GM21717 (cell line): ENCODE results near the gene POU3F1.
"Not testable (repeated sequence)": the region's sequence is repeated elsewhere in the genome, so short reads cannot be mapped to it uniquely, and the experiment has no call there.

ENCODE experiments used
- ATAC-seq: cut with Tn5 transposase; IDR thresholded peaks from one replicate; pipeline ENCODE4 v1.9.1; 2021; ENCODE audit warnings: mild to moderate bottlenecking, moderate library complexity; ENCODE audit not compliant: unreplicated experiment

Gene POU3F1

GRCh38 chr1:38050397-38051078 lies 3.9 kb upstream of the POU3F1 start:
- no peak for ATAC-seq

DNA sequence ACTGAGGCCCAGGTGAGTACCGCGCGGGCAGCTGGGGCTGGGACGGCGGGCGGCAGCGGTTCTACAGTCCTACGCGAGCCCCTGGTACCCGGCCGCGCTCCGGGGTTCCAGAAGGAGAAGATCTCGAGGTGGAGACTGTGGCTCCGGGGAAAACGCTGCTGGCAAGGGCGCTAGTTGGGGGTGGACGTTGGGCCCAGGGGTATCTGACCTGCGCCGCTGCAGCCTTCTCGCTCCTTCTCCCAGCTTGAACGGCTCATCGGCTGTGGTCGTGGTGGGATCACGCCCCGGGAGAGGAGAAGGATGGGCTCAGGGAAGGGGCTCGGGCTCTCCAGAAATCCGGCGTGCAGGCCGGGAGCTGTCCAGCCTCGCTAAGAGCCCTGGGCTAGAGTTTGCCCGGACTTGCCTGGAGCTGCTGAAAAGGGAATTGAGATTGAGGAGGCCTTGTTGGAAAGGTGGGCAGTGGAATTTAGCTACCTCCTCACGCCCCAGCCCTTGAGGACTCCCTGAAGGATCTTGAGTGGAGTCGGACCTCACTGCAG lies 1.1 kb upstream of the POU3F1 start:
- no peak for ATAC-seq

- ATAC-seq, result peak; percentile 57
Observed at GRCh38 chr1:38046884-38047602, 450 bp upstream of the POU3F1 start.

DNA sequence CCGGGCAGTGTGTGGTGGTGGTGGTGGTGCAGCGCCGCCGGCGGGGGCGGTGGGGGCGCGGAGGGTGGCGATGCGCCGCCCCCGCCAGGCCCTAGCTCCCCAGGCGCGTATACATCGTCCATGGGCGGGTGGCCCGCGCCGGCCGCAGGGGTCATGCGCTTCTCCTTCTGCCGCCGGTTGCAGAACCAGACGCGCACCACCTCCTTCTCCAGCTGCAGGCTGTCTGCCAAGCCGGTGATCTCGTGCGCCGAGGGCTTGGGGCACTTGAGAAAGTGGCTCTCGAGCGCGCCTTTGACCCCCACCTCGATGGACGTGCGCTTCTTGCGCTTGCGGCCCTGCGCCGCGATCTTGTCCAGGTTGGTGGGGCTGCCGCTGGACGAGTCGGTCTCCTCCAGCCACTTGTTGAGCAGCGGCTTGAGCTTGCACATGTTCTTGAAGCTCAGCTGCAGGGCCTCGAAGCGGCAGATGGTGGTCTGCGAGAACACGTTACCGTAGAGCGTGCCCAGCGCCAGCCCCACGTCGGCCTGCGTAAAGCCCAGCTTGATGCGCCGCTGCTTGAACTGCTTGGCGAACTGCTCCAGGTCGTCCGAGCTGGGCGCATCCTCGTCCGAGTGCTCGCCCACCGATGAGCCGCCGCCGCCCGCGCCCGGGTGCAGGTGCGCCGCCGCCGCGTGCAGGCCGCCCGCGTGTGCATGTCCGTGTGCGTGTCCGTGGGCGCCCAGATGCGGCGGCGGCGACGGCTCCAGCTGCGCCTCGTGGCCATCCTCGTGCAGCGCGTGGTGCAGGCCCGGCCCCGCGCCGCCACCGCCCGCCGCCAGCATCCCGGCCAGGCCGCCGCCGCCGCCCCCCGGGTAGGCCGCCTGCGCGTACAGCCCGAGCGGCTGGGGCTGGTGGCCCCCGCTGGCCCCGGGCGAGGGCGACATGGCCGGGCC lies 926 bp downstream of the POU3F1 start:
- ATAC-seq, result no peak

DNA sequence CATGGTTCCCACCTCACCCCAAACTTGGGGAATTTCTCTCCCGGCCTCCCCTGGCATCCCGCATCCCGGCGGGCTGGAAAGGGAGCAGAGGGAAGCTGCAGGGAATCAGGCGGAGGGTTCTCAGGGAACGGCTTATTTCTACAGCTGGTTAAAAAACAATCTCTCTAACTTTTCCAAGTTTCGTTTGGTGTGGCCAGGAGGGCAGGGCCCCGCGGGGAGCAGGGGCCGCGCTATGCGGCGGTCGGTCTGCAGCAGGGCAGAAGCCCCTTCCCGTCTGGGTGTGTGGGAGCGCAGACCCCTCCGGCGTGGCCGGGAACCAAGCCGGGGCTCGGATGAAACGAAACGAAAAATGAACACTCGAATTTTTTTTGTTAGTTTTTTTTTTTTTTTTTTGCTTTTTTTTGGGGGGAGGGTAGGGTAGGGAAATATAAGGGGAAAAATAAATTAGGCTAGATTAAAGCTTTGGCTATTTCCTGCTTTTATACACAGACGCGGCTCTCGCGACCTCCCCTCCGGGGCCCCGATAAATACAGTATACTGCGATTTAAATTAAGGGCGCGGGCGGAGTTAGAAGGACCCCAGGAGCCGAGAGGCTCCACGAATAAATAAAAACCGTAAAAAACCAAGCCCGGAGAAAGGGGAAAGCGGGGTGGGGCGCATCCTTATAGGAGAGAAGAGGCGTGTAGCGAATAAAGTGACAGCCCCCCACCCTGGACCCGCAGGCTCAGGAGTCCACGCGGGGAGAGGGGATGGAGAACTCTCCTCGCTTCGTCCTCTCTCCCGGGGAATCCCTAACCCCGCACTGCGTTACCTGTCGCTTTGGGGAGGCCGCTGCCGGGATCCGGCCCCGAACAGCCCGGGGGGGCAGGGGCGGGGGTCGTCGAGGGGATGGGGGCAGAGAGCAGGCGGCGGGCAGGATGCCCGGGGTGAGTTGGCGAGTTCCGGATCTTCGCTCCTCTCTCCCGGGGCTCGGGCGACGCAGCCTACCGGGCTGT lies 2.1 kb downstream of the POU3F1 start:
- ATAC-seq, result no peak

DNA sequence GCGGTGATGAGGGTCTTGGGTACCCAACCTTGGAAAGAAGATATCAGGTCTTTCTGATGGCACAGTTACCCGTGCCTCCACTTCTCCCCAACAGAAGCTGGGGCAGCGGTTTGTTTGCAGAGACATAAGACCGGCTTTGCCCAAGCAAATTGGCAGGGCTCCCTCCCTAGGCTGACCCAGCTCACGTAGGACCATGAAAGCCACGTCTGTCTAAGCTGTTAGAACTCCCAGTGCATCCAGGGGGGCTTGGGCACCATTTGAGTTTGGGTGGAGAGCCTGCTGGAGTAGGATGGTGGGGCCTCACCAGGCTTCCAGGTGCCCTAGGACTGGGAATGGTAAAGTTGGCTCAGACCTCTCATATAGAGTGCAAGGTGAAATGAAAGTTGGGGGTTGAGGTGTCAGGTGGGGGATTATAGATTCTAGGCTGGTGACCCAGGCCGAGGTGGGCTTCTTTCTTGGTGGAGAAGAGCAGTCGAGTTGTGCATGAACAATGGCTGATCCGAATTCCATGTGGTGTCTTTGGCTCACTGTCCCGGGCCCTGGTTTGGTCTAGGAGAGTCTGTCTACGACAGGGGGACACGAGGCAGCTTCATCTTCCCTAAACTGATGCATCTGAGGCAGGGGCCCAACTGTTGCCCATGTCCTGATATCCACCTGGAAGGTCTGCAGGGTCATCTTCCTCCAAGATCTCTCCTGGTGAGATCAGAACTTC lies 3.4 kb downstream of the POU3F1 start:
- no peak for ATAC-seq

DNA sequence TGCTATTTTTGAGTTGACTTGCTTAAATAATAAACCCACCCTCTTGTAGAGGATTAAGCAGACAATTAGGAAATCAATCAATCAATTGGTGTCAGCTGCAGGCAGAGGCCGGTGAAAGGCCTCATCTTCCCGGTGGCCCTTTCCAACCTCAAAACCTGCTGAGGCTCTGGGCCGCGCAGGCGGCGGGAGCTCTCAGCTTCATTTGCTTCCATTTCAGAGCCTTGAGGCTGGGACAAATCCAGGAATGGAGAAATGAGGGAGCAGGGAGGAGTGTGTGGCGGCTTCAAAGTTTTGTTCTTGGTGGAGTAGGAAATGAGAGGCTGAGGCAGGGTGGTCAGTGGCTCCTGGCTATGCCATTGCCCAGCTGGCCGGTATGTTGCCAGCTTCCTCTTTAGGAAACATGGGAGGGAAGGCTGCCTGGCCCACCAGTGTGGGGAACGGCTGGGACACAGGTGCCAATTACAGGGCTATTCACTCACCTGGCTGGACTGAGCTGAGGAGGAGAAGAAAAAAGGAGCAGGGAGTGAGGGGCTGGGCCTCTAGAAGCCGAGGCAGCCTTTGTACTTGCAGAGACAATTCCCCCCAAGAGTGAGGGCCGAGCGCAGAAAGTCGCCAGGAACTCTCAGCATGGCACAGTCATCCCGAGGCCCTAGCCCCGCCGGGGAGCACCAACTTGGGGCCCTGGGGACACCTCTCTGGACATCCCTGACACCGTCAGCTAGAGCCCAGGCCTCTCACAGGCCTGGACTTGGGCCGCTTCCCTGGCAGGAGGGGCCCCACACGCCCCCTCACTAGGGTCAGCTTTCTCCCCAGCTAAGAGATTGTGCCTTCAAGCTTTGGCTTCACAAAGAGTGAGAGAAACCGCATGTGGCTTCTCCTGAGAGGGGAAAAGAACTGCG lies 4.4 kb downstream of the POU3F1 start:
- ATAC-seq, result no peak

DNA sequence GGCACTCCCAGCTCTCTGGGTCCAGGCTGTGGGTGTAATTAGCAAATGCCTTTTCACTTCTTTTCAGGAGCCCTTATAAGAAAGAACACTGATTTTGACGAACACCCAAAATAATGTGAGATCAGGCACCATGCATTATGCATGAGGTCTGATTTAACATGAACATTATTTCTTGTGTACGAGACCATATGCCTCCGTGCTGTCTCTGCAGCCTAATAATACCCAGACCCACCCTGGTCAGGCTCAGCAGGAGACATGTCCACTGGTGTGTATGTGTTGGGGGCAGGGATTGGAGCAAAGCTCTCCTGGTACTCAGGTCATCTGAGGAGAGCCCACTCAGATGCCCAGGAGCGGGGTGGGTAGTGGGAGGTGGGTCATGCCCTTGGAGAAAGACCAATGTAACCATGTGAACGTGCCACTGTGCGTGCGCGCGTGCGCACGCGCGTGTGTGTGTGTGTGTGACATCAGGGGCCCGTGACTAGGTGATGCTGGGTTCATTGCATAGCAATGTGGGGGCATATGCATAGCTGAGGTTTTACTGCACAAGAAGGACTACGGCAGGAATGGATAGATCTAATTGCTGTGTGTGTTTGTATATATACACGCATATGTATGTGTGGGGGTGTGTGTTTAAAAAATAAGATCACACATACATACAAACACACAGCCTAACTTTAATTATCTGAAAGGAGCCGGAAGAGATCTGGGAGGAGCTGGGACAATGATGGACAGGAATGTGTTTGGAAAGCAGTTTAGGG lies 7.1 kb downstream of the POU3F1 start:
- no peak for ATAC-seq

GRCh38 chr1:38038861-38039260 lies 7.7 kb downstream of the POU3F1 start:
- no peak for ATAC-seq

GRCh38 chr1:38037221-38037939 lies 9.2 kb downstream of the POU3F1 start:
- ATAC-seq, result no peak

DNA sequence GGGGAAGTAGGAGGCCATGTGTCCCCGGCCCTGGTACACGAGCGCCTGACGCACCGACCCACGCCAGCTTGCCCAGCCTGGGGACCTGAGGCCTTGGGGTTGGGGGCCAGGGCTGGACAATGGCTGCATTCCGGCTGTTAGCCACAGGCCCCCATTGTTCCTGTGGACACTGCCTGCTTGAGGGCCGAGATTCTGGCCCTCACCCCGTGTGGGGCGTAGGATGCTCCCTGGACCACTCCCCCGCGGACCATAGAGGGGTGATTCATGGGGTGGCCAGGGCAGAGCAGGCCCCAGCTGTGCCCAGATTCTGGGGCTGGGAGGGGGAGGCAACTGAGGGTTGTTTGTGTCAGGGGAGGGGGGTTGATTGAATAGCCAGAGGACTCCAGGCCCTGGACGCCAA lies 11.7 kb downstream of the POU3F1 start:
- ATAC-seq, result no peak

DNA sequence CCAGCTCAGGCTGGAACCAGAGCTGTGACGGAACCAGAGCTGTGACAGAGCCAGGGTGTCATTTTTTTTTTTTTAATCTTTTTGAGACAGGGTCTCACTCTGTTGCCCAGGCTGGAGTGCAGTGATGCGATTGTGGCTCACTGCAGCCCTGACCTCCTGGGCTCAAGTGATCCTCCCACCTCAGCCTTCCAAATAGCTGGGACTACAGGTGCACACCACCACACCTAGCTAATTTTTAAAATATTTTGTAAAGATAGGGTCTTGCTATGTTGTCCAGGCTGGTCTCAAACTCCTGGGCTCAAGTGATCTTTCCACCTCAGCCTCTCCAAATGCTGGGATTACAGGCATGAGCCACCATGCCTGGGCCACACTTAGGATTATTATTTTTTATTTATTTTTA lies 13.6 kb downstream of the POU3F1 start:
- not testable (repeated sequence) for ATAC-seq

DNA sequence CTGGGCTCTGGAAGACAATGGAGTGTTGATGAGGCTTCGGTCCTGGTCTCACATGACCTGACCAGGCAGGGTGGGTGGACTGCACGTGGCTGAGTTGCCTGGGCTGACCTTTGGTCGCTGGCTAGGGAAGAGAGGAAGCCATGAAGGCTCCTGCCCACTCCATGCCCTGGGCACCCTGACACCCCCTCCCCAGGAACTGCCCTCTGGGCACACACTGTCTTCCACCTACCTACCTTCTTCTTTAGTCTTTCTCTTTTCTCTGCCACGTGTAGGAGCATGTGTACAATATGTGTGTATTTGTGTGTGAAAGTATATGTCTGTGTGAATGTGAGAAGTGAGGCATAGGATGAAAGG lies 15.1 kb downstream of the POU3F1 start:
- ATAC-seq, result no peak

- ATAC-seq, result no peak
Observed at GRCh38 chr1:38030596-38031512, 15.7 kb downstream of the POU3F1 start.

DNA sequence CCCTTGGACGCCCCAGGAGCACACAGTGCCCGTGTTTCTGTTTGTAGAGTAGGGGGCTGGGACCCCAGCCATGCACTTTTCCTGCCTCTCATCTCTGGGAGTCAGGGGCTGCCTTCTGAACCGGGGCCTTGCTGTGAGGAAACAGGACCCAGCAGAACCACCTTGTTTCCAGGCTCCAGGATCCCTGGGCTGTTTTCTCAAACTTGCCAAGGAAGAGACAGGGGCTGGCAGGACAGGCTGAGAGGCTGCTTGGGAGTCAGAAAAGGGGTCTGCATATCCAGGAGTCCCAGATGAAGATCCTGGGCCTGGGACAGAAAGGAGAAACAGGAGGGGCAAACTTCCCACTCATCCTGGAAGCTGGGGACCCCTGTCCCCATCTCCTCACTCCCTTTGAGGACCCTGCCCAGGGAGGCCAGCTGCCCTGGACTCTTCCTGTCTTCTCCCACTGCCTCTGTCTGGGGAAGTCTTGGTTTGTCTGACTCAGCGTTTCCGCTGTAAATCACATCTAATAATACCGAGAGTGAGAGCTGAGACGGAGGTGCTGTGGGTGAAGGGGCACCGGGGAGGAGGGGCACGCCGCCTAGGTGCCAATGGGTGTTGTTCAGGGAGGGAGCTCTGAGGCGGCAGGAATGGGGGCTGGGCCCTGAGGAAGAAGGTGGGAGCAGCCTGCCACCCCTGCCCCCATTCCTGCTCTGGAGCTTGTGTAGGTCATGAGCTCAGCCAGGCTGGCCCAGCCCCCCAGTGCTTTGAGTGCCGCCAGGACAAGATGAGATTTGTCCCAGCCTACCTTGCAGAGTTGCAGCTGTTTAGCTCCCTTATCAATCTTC lies 16.7 kb downstream of the POU3F1 start:
- ATAC-seq, result peak; percentile 40
